Keratinocyte (primary cell): ENCODE results near the gene MAL. TPM values are rescaled to one million over a fixed set of nuclear protein-coding genes. Genes with fewer than 3 reads are reported as not detected.

Experiments
- DNase-seq: peaks from one replicate; pipeline ENCODE4 v3.0.0-alpha.2; 2011; ENCODE audit warnings: low read depth, missing footprints, low spot score
- FAIRE-seq: peaks from 2 replicates; lab custom pipeline; 2011; peaks lifted over from hg19 to GRCh38; lab: Jason Lieb, UNC
- H2AFZ ChIP-seq: 2 replicates; pipeline ENCODE4 v1.6.0; 2012; ENCODE audit warnings: low read length, control low read depth, inconsistent platforms; ENCODE audit not compliant: control insufficient read depth
- H3K27ac ChIP-seq: 2 replicates; pipeline ENCODE4 v1.5.1; 2011; ENCODE audit warnings: low read length; ENCODE audit not compliant: control insufficient read depth, insufficient read depth
- H3K27me3 ChIP-seq: 3 replicates; pipeline ENCODE4 v1.6.0; 2011; ENCODE audit warnings: low read length; ENCODE audit not compliant: control insufficient read depth, insufficient read depth; ENCODE audit errors: extremely low read depth
- H3K36me3 ChIP-seq, 2 experiments: 2 replicates in 1 of 2; 3 replicates in 1 of 2; pipeline ENCODE4 v1.5.1; 2011; ENCODE audit warnings: low read length in 2 of 2, mild to moderate bottlenecking in 1 of 2; ENCODE audit not compliant: control insufficient read depth in 2 of 2, insufficient read depth in 2 of 2; ENCODE audit errors: extremely low read depth in 1 of 2
- H3K4me1 ChIP-seq: 3 replicates; pipeline ENCODE4 v1.5.1; 2011; ENCODE audit warnings: low read length; ENCODE audit not compliant: control insufficient read depth, insufficient read depth; ENCODE audit errors: extremely low read depth
- H3K4me2 ChIP-seq: 3 replicates; pipeline ENCODE4 v1.6.0; 2011; ENCODE audit warnings: low read depth, low read length; ENCODE audit not compliant: control insufficient read depth, insufficient read depth; ENCODE audit errors: extremely low read depth
- H3K4me3 ChIP-seq, 3 experiments: fragments of 200-600 bp in 1 of 3; sonication (generic) in 1 of 3; 2 replicates in 2 of 3; 3 replicates in 1 of 3; pipeline ENCODE4 v1.5.1; 2011 to 2016; ENCODE audit warnings: low read length in 3 of 3, mild to moderate bottlenecking in 3 of 3, control low read depth in 2 of 3, inconsistent platforms in 1 of 3, low read depth in 1 of 3, mixed read lengths in 1 of 3, mixed run types in 1 of 3, moderate library complexity in 1 of 3; ENCODE audit not compliant: control insufficient read depth in 2 of 3, insufficient read depth in 2 of 3; ENCODE audit errors: extremely low read depth in 1 of 3
- H3K79me2 ChIP-seq: 2 replicates; pipeline ENCODE4 v1.6.0; 2012; ENCODE audit warnings: low read length; ENCODE audit not compliant: control insufficient read depth, insufficient read depth
- H3K9ac ChIP-seq: 3 replicates; pipeline ENCODE4 v1.6.0; 2011; ENCODE audit warnings: low read length; ENCODE audit not compliant: control insufficient read depth, insufficient read depth; ENCODE audit errors: extremely low read depth
- H3K9me1 ChIP-seq: 3 replicates; pipeline ENCODE4 v1.6.0; 2011; ENCODE audit warnings: low read length; ENCODE audit not compliant: control insufficient read depth, insufficient read depth; ENCODE audit errors: extremely low read depth
- H3K9me3 ChIP-seq: 2 replicates; pipeline ENCODE4 v1.5.1; 2012; ENCODE audit warnings: low read depth, low read length; ENCODE audit not compliant: control insufficient read depth
- H4K20me1 ChIP-seq: 3 replicates; pipeline ENCODE4 v1.6.0; 2011; ENCODE audit warnings: low read length; ENCODE audit not compliant: control insufficient read depth, insufficient read depth; ENCODE audit errors: extremely low read depth
- EZH2 ChIP-seq: IDR thresholded peaks from one replicate; pipeline ENCODE4 v1.6.1; 2012; ENCODE audit warnings: inconsistent platforms, mild to moderate bottlenecking, low read length, moderate library complexity
- dilution Hi-C: fragments of 300-500 bp; cut with MboI; formaldehyde crosslinking; loops from one replicate; pipeline ENCODE4 v1.7.0; 2020; ENCODE audit warnings: low sequenced_read_pairs; ENCODE audit not compliant: extremely low pct_ligation_motif_present
- polyA plus RNA-seq, 5 experiments: library from polyadenylated mRNA; depleted of rRNA in 3 of 5; stranded (reverse) in 3 of 5; stranded (forward) in 1 of 5; unstranded in 1 of 5; fragments of >200 nt; gene quantifications; 1 replicate in 1 of 5; 2 replicates in 3 of 5; 3 replicates in 1 of 5; pipeline versions ENCODE4 v1.2.1 to v1.2.3, GENCODE V29; 2011 to 2012; ENCODE audit warnings: missing spikeins in 2 of 5, low read depth in 1 of 5, low replicate concordance in 1 of 5
- TF ChIP-seq, protein P1 (sequence below), 3 experiments: IDR thresholded peaks in 1 of 3; conservative IDR thresholded peaks in 1 of 3; optimal IDR thresholded peaks in 1 of 3; 2 replicates in 2 of 3; 3 replicates in 1 of 3; pipeline versions ENCODE3 to v1.5.1; 2011; ENCODE audit warnings: low read length in 3 of 3, mild to moderate bottlenecking in 3 of 3, moderate library complexity in 2 of 3, control low read depth in 1 of 3, inconsistent platforms in 1 of 3; ENCODE audit not compliant: insufficient read depth in 2 of 3; ENCODE audit errors: extremely low read depth in 1 of 3

Gene MAL
- polyA plus RNA-seq, 1 donor (not counting 4 experiments of a cell fraction or from before 2014, with no cell fraction given): not detected

DNA sequence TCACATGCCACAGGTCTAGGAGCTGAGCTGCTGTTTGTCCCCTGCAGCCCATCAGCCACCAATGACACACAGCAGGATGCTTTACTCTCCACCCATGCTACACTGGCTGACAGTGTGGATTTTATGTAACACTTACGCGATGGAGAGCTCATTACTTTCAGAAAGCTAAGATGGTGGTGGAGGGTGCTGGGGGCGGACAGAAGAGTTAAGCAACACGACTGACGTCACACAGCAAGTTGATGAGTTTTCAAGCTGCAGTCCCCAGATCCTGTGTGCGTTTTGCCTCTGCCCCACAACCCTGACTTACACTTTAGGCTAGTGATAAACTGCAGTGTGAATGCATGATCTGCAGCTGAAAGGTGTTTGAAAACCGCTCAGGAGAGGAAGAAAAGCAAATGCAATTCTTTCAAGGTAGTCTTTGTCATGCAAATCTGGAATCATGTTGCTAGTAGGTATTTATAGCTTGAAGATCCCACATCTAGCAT is 53.7 kb downstream of the MAL start:
- Histone ChIP-seq H3K36me3 (no peaks in the 10 kb centered on the region), H3K4me2 (no peak overlapping the region), H3K9me1 (no peaks in the 10 kb centered on the region), H3K27me3 (peaks cover 42% of the 10 kb centered on the region), H4K20me1 (no peaks in the 10 kb centered on the region), H3K79me2 (no peaks in the 10 kb centered on the region), H3K9me3 (no peaks in the 10 kb centered on the region), H3K27ac (no peak overlapping the region), H2AFZ (no peak overlapping the region), H3K4me1 (no peaks in the 10 kb centered on the region), H3K4me3 (no peak overlapping the region), H3K9ac (no peak overlapping the region)
- FAIRE-seq (no peak), DNase-seq (no peak)
- dilution Hi-C loops: no loop called here
- no peak for TF ChIP-seq EZH2
- TF ChIP-seq, protein P1, sequence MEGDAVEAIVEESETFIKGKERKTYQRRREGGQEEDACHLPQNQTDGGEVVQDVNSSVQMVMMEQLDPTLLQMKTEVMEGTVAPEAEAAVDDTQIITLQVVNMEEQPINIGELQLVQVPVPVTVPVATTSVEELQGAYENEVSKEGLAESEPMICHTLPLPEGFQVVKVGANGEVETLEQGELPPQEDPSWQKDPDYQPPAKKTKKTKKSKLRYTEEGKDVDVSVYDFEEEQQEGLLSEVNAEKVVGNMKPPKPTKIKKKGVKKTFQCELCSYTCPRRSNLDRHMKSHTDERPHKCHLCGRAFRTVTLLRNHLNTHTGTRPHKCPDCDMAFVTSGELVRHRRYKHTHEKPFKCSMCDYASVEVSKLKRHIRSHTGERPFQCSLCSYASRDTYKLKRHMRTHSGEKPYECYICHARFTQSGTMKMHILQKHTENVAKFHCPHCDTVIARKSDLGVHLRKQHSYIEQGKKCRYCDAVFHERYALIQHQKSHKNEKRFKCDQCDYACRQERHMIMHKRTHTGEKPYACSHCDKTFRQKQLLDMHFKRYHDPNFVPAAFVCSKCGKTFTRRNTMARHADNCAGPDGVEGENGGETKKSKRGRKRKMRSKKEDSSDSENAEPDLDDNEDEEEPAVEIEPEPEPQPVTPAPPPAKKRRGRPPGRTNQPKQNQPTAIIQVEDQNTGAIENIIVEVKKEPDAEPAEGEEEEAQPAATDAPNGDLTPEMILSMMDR (optimal IDR thresholded peaks at IDR 0.05 in 1 of 3, IDR thresholded peaks at IDR 0.05 in 1 of 3, conservative IDR thresholded peaks at IDR 0.05 in 1 of 3; ENCODE audit: extremely low read depth in 1 of 3, insufficient read depth in 2 of 3, low read length in 3 of 3): no peak

DNA sequence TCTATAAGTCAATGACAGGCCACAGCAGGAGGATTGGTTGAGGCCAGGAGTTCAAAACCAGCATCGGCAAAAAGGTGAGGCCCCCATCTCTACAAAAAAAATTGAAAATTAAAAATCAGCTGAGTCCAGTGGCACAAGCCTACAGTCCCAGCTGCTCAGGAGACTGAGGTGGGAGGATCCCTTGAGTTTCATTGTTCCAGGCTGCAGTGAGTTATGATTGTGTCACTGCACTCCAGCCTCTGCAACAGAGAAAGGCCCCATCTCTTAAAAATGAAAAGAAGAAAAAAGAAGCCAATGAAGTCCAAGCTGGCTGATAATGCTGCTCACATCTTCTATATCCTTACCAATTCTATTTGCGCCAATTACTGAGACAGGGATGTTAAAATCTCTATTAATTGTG is 57.0 kb downstream of the MAL start:
- Histone ChIP-seq H3K27ac (no peak overlapping the region), H3K79me2 (no peaks in the 10 kb centered on the region), H2AFZ (no peak overlapping the region), H3K9me1 (no peaks in the 10 kb centered on the region), H3K4me3 (no peak overlapping the region), H3K36me3 (peaks cover 4 to 5% of the 10 kb centered on the region in 2 experiments), H3K4me1 (no peaks in the 10 kb centered on the region), H4K20me1 (no peaks in the 10 kb centered on the region), H3K27me3 (peaks cover 15% of the 10 kb centered on the region), H3K9me3 (no peaks in the 10 kb centered on the region), H3K9ac (no peak overlapping the region), H3K4me2 (no peak overlapping the region)
- FAIRE-seq (no peak), DNase-seq (no peak)
- no peak for TF ChIP-seq EZH2
- TF ChIP-seq, protein P1 (optimal IDR thresholded peaks at IDR 0.05 in 1 of 3, IDR thresholded peaks at IDR 0.05 in 1 of 3, conservative IDR thresholded peaks at IDR 0.05 in 1 of 3; ENCODE audit: extremely low read depth in 1 of 3, insufficient read depth in 2 of 3, low read length in 3 of 3): no peak
- dilution Hi-C loops: no loop called here
